TTC549 (cell line): Measurements from ENCODE around the gene APBB3.

Source experiments
- FAIRE-seq: peaks from 2 replicates; lab custom pipeline; 2012; peaks lifted over from hg19 to GRCh38; lab: Jason Lieb, UNC

Gene APBB3

DNA sequence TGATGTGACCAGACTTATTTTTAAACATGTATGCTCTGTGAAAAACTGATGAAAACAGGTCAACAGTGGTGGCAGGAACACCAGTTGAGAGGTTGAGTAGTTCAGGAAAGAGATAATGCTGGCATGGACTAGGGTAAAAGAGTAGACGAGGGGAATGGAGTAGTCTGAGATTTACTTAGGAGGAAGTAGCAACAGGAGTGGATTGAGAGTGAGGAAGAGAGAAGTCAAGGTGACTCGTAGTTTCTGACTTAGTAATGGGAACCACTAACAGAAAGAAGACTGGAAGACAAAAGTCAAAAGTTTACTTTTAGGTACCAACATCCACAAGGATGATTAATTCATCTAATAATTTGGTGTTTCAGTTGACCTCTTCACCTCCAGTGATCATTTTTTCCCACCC lies 10.7 kb downstream of the APBB3 start:
- no peak for FAIRE-seq

DNA sequence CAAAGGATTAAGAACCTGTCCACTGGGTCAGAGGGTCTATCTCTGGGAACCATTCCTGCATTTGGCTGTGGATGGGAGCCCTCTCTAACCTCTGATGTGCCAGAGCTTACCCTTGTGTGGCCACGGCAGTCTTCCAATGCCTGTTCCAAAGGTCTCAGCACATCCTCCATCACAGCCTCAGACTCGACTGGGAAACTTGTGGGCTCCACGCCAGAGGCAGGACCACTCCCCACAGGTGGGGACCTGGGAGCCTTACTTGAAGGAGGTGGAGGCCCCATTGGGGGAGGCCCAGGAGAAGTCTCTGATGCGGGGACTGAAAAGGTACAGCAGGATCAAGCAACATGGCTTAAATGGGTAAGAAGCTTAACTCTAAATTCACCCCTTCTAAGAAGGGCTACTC lies 12.5 kb downstream of the APBB3 start:
- no peak for FAIRE-seq

DNA sequence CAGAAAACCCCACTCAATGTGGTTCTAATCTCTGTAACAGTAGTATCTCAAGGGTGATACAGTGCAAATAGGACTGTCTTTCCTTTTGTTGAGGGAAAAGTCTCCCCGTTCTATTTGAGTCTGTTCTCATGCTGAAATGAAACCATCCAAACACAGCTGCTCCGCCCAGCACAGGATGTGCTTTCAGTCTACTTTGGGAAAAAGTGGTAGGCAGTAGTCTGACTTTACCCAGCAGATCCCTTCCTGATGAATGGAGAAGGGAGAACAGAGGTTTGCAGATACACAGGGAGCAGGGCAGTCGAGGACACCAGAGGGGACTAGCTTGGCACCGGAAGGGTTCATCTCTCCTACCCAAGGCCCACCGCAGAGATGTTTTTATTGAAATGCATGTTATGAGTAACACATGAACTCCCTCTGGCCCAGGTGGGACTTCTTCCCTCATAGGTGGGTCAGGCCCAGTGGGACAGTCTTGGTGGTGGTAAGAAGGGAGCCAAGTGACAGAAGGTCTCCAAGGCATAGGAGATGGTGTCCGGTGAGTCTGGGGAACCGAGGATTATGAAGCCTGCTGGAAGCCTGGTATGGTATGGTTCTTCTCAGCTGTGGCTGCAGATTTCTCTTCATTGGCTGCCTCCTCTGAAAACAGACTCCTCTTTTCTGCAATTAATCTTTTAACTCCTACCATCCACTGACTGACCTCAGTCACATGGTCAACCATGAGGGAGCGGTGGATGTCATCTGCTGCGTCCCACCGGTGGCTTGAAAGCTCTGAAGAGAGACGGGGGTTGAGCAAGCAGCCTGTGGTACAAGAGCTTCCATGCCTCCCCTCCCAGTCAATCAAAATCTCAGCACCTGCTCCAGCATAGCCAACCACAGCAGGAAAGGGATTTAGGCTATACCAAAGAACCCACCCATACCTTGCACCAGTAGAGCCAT lies 14.0 kb downstream of the APBB3 start:
- FAIRE-seq = no peak

DNA sequence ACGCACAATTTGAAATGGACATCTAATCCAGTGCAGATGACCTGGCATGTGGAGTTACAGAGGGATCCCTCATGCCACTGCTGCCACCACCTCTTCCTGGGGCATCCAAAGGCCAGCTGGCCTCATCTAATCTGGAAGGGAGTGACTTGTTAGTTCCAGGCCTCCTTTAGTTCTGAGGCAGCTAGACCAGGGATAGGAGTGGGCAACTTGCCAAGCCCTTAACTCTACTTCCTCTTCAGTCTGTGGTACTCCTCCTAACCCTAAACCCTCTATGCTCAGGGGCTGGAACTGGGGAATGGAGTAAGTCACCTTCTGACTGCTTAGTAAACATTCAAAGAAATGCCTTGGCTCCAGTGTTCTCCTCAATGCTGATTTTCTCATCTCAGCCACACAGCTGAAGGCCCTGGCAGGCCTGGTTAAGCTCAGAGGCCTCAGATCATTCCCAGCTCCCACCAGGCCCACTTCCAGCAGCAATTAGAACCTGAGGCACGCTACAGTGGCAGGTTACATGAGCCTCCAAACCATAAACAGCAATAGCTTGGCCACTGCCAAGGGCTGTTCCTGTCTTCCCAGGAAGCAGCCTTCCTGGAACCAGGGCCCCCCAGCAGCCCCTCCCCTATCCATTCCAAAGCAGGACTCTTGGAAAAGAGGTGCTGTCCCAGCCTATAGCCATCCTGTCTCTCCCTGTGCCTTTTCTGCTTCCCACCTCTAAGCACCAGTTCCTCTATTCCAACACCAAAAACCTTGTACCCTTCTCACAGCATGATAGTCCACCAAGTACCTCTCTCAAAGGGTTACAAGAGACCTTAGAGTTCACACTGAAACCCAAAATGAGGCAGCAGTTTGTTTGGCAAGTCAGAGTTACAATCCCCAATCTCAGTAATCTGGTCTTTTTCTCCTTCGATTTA lies 14.9 kb downstream of the APBB3 start:
- FAIRE-seq = no peak

DNA sequence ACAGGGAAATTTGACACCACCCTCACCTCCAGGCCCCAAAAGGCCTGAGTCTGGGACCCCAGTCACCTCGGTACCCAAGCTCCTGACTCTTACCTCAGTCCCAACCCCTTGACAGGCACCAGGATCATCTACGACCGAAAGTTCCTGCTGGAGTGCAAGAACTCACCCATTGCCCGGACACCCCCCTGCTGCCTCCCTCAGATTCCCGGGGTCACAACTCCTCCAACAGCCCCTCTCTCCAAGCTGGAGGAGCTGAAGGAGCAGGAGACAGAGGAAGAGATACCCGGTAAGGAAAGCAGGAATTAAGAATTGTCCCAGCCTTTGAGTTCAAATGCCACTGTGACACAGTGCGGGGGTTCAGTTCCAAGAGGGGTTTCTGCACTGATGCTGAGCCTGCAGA lies 15.6 kb downstream of the APBB3 start:
- FAIRE-seq = no peak

DNA sequence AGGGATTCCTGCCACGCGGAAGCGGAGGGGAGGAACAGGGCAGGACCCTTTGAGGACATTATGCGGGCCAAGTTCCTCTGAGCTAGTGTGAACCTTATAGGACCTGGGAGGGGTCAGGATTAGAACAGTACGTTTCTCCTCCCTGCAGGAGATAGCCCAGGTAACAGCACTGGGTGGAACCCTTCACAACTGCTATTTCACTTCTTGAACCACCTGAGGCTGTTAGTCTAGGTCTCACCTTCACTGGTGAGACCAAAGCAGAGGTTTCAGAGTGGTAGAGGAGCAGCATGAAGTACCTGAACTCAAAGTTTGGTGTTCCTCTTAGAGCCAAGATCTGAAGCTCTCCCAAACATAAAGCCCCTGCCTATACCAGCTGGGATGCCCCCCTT lies 16.1 kb downstream of the APBB3 start:
- FAIRE-seq = no peak

DNA sequence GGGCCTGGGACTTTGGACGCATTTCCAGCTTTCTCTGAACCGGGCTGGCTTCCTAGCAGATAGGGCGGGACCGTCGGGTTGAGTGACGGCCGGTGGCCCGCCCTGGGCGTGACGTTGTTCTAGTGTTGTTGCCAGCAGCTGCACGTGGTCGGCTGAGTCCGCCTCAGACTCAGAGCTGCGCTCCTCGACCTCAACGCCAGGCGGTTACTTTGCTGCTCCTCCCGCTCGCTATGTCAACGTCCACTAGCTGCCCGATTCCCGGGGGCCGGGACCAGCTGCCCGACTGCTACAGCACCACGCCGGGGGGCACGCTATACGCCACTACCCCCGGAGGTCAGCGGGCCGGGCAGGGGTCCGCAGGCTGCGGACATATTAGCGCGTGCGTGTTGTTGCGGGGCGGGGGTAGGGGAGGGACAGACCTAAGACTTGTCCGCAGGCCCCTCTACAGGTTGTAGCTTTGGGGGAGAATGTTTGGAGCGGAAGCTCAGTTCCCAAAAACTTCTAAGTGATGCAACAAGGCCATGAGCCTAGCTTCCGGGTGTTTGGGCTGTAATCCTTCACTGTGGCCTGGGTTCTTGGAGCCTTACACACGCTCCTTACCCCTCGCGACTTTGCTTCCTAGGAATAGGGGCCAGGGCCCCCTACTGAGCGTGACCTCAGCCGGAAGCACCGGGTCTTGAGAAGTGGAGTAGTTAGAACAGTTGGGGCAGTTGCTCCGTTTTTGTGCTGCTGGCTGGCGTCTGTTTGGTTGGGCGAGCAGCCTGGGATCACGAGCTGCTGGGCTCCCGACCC lies 16.7 kb downstream of the APBB3 start, which contains the start of gene EIF4EBP3:
Gene EIF4EBP3 (plus strand): TSS at position 155 of the 792 bp plus-strand sequence. CDS start 76 bp downstream, at position 231.
- FAIRE-seq = no peak

DNA sequence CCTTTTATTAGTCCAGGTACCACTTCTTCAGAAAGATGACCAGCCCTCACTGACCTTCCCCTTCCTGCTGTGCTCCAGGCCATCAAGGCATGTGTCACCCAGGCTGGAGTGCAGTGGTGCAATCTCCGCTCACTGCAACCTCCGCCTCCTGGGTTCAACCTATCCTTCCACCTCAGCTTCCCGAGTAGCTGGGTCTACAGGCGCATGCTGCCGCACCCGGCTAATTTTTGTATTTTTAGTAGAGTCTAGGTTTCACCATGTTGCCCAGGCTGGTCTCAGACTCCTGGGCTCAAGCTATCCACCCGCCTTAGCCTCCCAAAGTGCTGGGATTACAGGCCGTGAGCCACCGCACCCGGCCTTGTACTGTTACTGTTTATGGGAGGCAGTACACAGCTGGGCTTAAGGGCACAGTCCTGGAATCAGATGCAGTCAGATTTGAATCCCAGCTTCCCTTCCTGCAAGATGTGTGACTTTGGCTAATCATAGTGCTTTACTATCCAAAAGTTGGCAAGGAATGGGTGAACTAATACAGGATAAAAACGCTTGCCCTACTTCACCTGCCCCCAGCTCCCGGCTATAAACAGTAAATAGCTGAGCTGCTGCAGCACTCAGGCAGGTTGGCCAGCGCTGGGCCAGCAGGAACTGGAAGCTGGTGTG lies 17.4 kb downstream of the APBB3 start:
- no peak for FAIRE-seq

DNA sequence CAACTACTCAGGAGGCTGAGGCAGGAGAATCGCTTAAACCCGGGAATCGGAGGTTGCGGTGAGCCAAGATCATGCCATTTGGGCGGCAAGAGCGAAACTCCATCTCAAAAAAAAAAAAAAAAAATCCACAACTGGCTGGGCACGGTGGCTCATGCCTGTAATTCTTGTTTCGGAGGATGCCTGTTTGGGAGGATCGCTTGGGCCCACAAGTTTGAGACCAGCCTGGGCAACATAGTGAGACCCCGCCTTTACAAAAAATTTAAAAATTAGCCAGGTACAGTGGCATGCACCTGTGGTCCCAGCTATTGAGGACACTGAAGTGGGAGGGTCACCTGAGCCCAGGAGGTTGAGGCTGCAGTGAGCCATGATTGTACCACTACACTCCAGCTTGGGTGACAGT lies 18.8 kb downstream of the APBB3 start:
- FAIRE-seq = no peak

DNA sequence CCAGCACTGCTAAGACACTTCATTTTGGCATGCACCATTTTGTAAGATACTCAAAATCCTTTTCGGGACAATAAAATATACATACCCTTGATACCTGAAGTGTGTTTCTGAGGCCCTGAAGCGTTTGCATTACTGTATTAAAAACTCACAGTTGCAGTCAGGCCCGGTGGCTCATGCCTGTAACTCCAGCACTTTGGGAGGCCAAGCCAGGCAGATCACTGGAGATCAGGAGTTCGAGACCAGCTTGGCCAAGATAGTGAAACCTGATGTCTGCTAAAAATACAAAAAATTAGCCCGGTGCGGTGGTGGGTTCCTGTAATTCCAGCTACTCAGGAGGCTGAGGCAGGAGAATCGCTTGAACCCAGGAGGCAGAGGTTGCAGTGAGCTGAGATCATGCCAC lies 19.4 kb downstream of the APBB3 start:
- no peak for FAIRE-seq

DNA sequence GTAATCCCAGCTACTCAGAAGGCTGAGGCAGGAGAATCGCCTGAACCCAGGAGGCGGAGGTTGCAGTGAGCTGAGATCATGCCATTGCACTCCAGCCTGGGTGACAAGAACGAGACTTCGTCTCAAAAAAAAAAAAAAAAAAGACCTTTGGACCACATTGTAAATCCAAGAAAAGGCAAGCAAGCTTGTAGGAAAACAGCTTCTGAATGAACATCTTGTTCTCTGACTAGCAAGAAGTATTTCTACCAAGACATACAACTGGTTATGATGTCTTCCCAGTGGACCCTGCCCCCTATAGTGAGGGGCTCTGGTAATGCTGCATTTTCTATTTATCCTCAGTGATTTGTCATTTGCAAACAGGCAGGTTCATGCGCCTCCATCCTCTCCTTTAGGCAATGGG lies 21.4 kb downstream of the APBB3 start:
- no peak for FAIRE-seq

DNA sequence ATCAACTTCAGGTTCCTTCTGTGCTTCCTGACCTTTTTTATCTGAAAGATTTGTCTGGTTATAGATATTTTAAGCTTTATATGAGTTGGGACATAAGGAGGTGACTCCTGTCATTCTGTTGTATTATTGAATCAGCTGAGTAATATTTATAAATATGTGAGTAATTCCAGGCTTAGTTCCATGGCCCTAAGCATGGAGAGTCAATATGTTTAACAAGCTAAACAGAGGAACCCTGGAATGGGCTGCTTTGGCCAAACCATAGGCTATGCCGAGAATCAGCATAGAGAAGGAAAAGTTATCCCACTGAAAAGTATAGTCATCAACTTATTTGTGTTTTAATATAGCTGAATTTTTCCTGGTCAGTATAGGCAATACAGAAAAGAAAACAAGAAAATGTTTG lies 24.2 kb downstream of the APBB3 start:
- no peak for FAIRE-seq

DNA sequence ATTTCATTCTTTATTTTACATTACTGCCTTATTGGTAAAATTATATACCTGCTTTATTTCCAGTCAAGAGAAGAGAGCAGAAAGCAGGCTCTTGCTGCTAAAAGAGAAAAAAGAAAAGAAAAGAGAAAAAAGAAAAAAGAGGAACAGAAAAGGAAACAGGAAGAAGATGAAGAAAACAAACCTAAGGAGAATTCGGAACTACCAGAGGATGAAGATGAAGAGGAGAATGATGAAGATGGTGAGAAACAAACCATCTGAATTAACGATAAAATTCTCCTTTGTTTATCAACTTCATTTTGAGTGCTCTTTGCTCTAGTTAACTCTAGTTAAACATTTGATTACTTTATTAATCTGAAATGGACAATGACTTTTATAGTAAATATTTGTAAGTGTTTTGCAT lies 40.4 kb downstream of the APBB3 start:
- no peak for FAIRE-seq

DNA sequence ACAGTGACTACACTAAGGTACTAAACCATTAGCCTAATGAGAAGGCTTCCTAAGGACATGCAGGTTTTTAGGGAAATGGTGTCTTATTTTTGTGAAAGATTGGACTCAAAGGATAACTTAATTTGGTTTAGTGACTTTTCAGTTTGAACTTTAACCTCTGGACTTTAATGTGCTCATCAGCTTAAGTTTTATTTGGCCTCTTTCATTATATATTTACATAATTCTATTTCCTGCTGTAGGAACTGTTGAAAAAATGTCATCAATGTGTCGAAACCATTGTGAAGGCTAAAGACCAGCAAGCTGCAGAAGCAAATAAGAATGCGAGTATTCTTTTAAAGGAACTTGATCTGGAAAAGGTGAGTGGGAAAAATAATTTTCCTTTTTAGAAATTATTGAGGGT lies 51.3 kb downstream of the APBB3 start:
- no peak for FAIRE-seq

DNA sequence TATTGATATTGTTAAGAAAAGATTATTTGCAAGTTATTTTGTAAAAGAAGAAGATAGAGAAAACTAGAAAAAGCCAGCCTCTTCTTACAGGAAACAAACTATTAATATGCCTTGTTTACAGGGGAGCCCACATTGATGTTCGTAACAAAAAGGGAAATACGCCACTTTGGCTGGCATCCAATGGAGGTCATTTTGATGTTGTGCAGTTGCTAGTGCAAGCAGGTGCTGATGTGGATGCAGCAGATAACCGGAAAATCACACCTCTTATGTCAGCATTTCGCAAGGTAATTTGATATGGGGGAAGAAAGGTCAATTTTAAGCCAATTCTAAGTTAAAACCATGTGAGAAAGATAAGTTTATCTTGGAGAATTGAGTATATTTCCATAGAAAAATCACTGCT lies 54.5 kb downstream of the APBB3 start:
- no peak for FAIRE-seq
